GM12875 (cell line): ENCODE data around the gene RPS8.

Experiments
- H3K4me3 ChIP-seq: one replicate; pipeline ENCODE4 v1.5.1; 2011; ENCODE audit warnings: low read depth, low read length, control low read depth
- CTCF ChIP-seq: IDR thresholded peaks from 2 replicates; pipeline ENCODE4 v1.5.1; 2011; ENCODE audit warnings: low read depth, mild to moderate bottlenecking, control low read depth, inconsistent platforms, low read length, moderate library complexity, borderline replicate concordance; ENCODE audit not compliant: insufficient read depth

Gene RPS8

GRCh38 chr1:44806025-44806703 is 30.8 kb downstream of the RPS8 start:
- no peak overlapping the region for H3K4me3 ChIP-seq
- no peak for TF ChIP-seq CTCF

- H3K4me3 ChIP-seq, result no peak within 1 kb of the TSS
- TF ChIP-seq CTCF, result no peak
Measured at GRCh38 chr1:44806704-44807363, 31.5 kb downstream of the RPS8 start, which contains the start of gene DYNLT4. Gene DYNLT4, minus strand, starts transcription at chr1:44807351. Its CDS starts 683 bp downstream, at chr1:44806668.

GRCh38 chr1:44807364-44808062 is 32.2 kb downstream of the RPS8 start:
- no peak for TF ChIP-seq CTCF
- no peak overlapping the region for H3K4me3 ChIP-seq

- H3K4me3 ChIP-seq, result no peak within 1 kb of the TSS
- no peak for TF ChIP-seq CTCF
Measured at GRCh38 chr1:44808063-44808937, 33.0 kb downstream of the RPS8 start, which contains the start of gene BTBD19. Gene BTBD19, plus strand, starts transcription at chr1:44808523. Its CDS starts 298 bp downstream, at chr1:44808821.

GRCh38 chr1:44808938-44809917 is 33.9 kb downstream of the RPS8 start:
- TF ChIP-seq CTCF, result no peak
- H3K4me3 ChIP-seq, result no peak overlapping the region
